HUES48 (cell line): ENCODE measurements around the gene RCN1.

ENCODE experiments used
- H3K27ac ChIP-seq: one replicate; pipeline ENCODE4 v1.7.0; 2013; ENCODE audit warnings: low read depth, low read length, inconsistent platforms
- H3K27me3 ChIP-seq: 2 replicates; pipeline ENCODE4 v1.6.1; 2013; ENCODE audit warnings: mild to moderate bottlenecking, low read length; ENCODE audit not compliant: control insufficient read depth, insufficient read depth
- H3K36me3 ChIP-seq: 2 replicates; pipeline ENCODE4 v1.6.1; 2013; ENCODE audit warnings: low read length; ENCODE audit not compliant: control insufficient read depth, insufficient read depth
- H3K4me1 ChIP-seq: 2 replicates; pipeline ENCODE4 v1.6.1; 2013; ENCODE audit warnings: mild to moderate bottlenecking, low read length; ENCODE audit not compliant: control insufficient read depth, insufficient read depth
- H3K4me3 ChIP-seq: 2 replicates; pipeline ENCODE4 v1.5.1; 2013; ENCODE audit warnings: mild to moderate bottlenecking, low read depth, low read length
- H3K9ac ChIP-seq: 2 replicates; pipeline ENCODE4 v1.6.1; 2013; ENCODE audit warnings: mild to moderate bottlenecking, low read depth, low read length, moderate library complexity
- H3K9me3 ChIP-seq: 2 replicates; pipeline ENCODE4 v1.6.1; 2013; ENCODE audit warnings: low read length; ENCODE audit not compliant: control insufficient read depth, insufficient read depth

RCN1 gene

GRCh38 chr11:32090545-32091370 lies at the start of gene RCN1:
Gene RCN1 (plus strand): TSS chr11:32091074. CDS start chr11:32091197, 123 bp downstream.
- Histone ChIP-seq H3K27me3 (peaks cover 7% of the 10 kb centered on the region; the same call in 1 of the 2 replicates), H3K4me3 (peak within 1 kb of the TSS; percentile 89), H3K4me1 (peaks cover 12% of the 10 kb centered on the region; the same call in 1 of the 2 replicates), H3K27ac (peak within 1 kb of the TSS; percentile 83), H3K36me3 (no peaks in the 10 kb centered on the region), H3K9me3 (no peaks in the 10 kb centered on the region), H3K9ac (peak within 1 kb of the TSS; percentile 88)

GRCh38 chr11:32043737-32044136 lies 47.1 kb upstream of the RCN1 start:
- Histone ChIP-seq H3K9ac (no peak overlapping the region), H3K4me1 (no peaks in the 10 kb centered on the region), H3K9me3 (no peaks in the 10 kb centered on the region), H3K4me3 (no peak overlapping the region), H3K27ac (no peak overlapping the region), H3K36me3 (no peaks in the 10 kb centered on the region), H3K27me3 (no peaks in the 10 kb centered on the region)

GRCh38 chr11:32044158-32044863 lies 46.6 kb upstream of the RCN1 start:
- H3K9ac ChIP-seq = no peak overlapping the region
- no peaks in the 10 kb centered on the region for H3K27me3 ChIP-seq
- H3K9me3 ChIP-seq = no peaks in the 10 kb centered on the region
- H3K36me3 ChIP-seq = no peaks in the 10 kb centered on the region
- no peaks in the 10 kb centered on the region for H3K4me1 ChIP-seq
- no peak overlapping the region for H3K27ac ChIP-seq
- H3K4me3 ChIP-seq = no peak overlapping the region

- Histone ChIP-seq H3K9me3 (no peaks in the 10 kb centered on the region), H3K9ac (no peak overlapping the region), H3K27ac (no peak overlapping the region), H3K36me3 (no peaks in the 10 kb centered on the region), H3K4me3 (no peak overlapping the region), H3K4me1 (no peaks in the 10 kb centered on the region), H3K27me3 (no peaks in the 10 kb centered on the region)
Observed at GRCh38 chr11:32045456-32045855, 45.4 kb upstream of the RCN1 start.

DNA sequence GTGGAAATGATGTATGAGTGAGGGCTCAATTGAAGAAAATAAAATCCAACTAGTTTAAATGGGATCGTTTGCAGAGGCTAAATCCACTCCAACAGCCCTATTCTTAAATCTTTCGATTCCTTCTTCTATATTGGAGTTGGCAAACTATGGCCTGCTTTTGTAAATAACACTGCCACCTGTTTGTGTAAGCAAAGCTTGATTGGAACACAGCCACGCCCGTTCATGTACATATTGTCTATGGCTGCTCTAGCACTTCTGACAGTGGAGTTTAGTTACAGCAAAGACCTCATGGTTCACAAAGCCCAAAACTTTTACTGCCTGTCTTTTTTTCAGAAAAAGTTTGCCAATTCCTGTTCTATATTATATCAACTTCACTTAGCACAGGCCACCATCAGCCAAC lies 40.6 kb upstream of the RCN1 start:
- Histone ChIP-seq H3K27me3 (no peaks in the 10 kb centered on the region; the same call in 1 of the 2 replicates), H3K9me3 (no peaks in the 10 kb centered on the region), H3K4me3 (no peak overlapping the region), H3K27ac (no peak overlapping the region), H3K36me3 (no peaks in the 10 kb centered on the region), H3K9ac (no peak overlapping the region), H3K4me1 (no peaks in the 10 kb centered on the region)

DNA sequence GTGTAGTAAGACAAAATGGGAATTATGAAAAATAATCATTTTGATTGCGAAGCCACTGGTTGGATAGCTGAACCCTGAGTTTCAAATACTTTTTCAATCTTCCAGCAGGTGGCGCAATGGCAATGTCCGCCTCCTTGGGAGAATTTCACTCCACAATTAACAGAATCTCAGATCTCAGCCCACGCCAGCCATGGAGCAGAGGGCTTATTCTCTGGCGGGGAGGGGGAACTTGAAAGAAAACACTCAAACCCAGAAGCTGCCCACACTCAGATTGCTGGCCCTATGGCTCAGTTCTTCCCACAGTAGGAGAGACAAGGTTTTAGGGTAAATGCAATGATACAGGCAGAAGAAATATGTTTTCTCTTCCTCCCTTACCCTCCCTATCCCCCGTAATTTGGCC lies 38.7 kb upstream of the RCN1 start:
- Histone ChIP-seq H3K36me3 (no peaks in the 10 kb centered on the region), H3K27ac (no peak overlapping the region), H3K9ac (no peak overlapping the region), H3K4me3 (no peak overlapping the region), H3K27me3 (no peaks in the 10 kb centered on the region; the same call in 1 of the 2 replicates), H3K9me3 (no peaks in the 10 kb centered on the region), H3K4me1 (no peaks in the 10 kb centered on the region)

DNA sequence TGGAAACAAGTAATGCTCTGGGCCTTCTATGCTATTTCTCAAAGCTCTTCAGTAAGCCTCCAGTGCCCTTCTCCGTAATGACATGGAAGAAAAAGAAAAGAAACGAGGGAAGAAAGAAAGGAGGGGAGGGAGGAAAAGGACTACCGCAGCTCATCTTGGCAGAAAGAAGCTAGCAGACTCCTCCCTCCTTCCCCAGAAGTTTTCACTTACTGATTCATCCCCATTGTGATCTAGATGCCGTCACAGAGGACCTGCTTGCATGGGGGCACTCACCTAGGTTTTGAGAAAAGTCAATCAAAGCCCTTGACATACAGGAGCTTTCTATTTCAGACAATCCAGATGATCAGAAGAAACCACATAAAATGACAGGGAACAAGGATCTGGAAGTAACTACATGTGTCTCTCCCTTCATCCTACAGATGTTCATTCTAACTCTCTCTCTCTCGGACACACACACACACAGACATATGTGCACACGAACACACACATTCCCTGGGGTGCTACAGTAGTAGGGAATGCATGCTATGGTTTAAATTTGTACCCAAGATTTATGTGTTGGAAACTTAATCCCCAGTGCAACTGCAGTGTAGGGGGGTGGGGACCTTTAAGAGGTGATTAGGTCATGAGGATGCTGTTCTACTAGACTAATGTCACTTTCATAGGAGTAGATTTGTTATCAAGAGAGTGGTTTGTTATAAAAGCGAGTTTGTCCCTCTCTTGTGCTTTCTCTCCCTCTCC lies 37.6 kb upstream of the RCN1 start:
- Histone ChIP-seq H3K9ac (no peak overlapping the region), H3K4me1 (no peaks in the 10 kb centered on the region), H3K27me3 (no peaks in the 10 kb centered on the region; the same call in 1 of the 2 replicates), H3K36me3 (no peaks in the 10 kb centered on the region), H3K4me3 (no peak overlapping the region), H3K27ac (no peak overlapping the region), H3K9me3 (no peaks in the 10 kb centered on the region)

DNA sequence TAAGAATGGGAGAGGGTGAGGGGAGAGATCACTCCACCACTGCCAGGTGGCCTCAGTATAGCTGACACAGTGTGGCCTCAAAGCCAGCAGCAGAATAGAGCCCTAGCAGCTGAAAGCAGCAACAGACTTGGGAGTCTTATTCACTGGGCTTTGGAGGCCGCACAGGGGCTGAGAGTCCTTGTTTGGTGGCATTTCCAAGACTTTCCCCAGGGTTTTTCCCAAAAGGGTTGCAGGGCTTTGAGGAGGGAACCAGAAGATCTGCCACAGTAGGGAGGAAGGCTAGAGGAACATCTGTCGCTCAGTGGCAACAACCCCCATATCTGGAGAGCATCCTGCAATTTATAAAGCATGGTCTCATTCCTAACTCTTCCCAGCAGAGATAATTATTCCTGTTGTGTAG lies 35.0 kb upstream of the RCN1 start:
- Histone ChIP-seq H3K27me3 (no peaks in the 10 kb centered on the region; the same call in 1 of the 2 replicates), H3K9ac (no peak overlapping the region), H3K9me3 (no peaks in the 10 kb centered on the region), H3K27ac (no peak overlapping the region), H3K4me3 (no peak overlapping the region), H3K4me1 (no peaks in the 10 kb centered on the region), H3K36me3 (no peaks in the 10 kb centered on the region)

GRCh38 chr11:32056438-32056837 lies 34.4 kb upstream of the RCN1 start:
- Histone ChIP-seq H3K9ac (no peak overlapping the region), H3K9me3 (no peaks in the 10 kb centered on the region), H3K36me3 (no peaks in the 10 kb centered on the region), H3K4me1 (no peaks in the 10 kb centered on the region), H3K27ac (no peak overlapping the region), H3K4me3 (no peak overlapping the region), H3K27me3 (no peaks in the 10 kb centered on the region; the same call in 1 of the 2 replicates)

DNA sequence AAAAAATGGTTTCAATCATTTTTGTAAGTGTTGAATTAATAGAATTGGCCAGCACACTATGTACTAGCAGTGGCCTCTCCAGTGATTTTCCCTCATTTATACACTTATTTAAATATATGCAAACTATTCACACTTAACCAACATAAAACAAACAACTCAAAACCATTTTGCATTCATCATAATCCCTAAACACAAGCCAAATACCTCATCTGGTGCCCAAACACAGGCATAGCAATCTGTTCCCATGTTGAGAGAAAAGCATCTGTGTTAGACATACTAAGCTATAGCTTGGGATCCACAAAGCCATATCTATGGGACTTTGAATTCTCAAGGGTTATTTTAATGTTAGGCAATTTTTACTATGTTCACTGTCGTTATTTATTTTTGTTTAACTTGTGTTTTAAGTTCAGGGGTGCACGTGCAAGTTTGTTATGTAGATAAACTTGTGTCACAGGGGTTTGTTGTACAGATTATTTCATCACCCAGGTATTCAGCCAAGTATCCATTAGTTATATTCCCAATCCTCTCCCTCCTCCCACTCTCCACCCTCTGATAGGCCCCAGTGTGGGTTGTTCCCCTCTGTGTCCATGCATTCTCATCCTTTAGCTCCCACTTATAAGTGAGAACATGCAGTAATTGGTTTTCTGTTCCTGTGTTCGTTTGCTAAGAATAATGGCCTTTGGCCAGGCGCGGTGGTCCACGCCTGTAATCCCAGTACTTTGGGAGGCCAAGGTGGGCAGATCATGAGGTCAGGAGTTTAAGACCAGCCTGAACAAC lies 31.0 kb upstream of the RCN1 start:
- Histone ChIP-seq H3K9me3 (no peaks in the 10 kb centered on the region), H3K9ac (no peak overlapping the region), H3K4me1 (no peaks in the 10 kb centered on the region), H3K36me3 (no peaks in the 10 kb centered on the region), H3K4me3 (no peak overlapping the region), H3K27ac (no peak overlapping the region), H3K27me3 (no peaks in the 10 kb centered on the region)
